A549 (cell line): ENCODE measurements around the gene FASLG. TPM values are rescaled to one million over a fixed set of nuclear protein-coding genes. Genes with fewer than 3 reads are reported as not detected.
A peak's percentile ranks its signal among the peaks of the same experiment; 100 is the strongest.

Experiments used
- ATAC-seq, 2 experiments: fragments of 200-7000 bp in 1 of 2; fragments of >200 bp in 1 of 2; cut with Nextera tagmentation in 1 of 2; cut with Tn5 transposase in 1 of 2; 3 replicates each; pipeline versions ENCODE4 v1.8.0 to v1.9.1; 2018 to 2020; ENCODE audit warnings: mild to moderate bottlenecking in 1 of 2, moderate library complexity in 1 of 2
- CTCF ChIA-PET: fragments of 300-600 bp; sonication (Branson Sonifier 250); formaldehyde crosslinking; extraction: SDS; loops from one replicate; lab custom pipeline; 2021; ENCODE audit warnings: antibody characterized with exemption, inconsistent platforms; lab: Yijun Ruan, JAX
- POLR2A ChIA-PET: fragments of 350-600 bp; formaldehyde crosslinking; extraction: SDS; loops from one replicate; lab custom pipeline; 2021; ENCODE audit warnings: antibody characterized with exemption, inconsistent platforms; lab: Yijun Ruan, JAX
- DNase-seq, 2 experiments: peaks; one replicate each; pipeline versions ENCODE4 v3.0.0 to v3.0.0-alpha.2; 2011 to 2016; ENCODE audit warnings: low read depth in 1 of 2, low spot score in 1 of 2
- FAIRE-seq: peaks from 2 replicates; lab custom pipeline; 2011; peaks lifted over from hg19 to GRCh38; lab: Jason Lieb, UNC
- H3K27ac ChIP-seq, 2 experiments: fragments of >200 bp; sonication (Bioruptor Twin); formaldehyde crosslinking; 3 replicates each; pipeline ENCODE4 v1.5.1; 2016 to 2017
- H3K4me1 ChIP-seq: fragments of >200 bp; sonication (Bioruptor Twin); formaldehyde crosslinking; 3 replicates; pipeline ENCODE4 v1.6.1; 2016
- H3K4me2 ChIP-seq: fragments of >200 bp; sonication (Bioruptor Twin); formaldehyde crosslinking; 3 replicates; pipeline ENCODE4 v1.6.1; 2016
- H3K4me3 ChIP-seq: fragments of >200 bp; sonication (Bioruptor Twin); formaldehyde crosslinking; 3 replicates; pipeline ENCODE4 v1.5.1; 2016
- H3K9me3 ChIP-seq: fragments of >200 bp; sonication (Bioruptor Twin); formaldehyde crosslinking; 3 replicates; pipeline ENCODE4 v1.6.1; 2016
- ATOH8 ChIP-seq: fragments of 250-450 bp; sonication (Bioruptor Pico); IDR thresholded peaks from 2 replicates; pipeline ENCODE4 v1.5.0; 2020; ENCODE audit warnings: low read depth, mild to moderate bottlenecking, moderate library complexity
- BCL3 ChIP-seq: fragments of >200 bp; sonication (Bioruptor Twin); formaldehyde crosslinking; IDR thresholded peaks from 3 replicates; pipeline ENCODE4 v1.6.1; 2016
- BHLHE40 ChIP-seq: IDR thresholded peaks from 2 replicates; pipeline ENCODE4 v1.6.1; 2012; ENCODE audit warnings: low read depth, low read length, inconsistent platforms
- E2F6 ChIP-seq: IDR thresholded peaks from 2 replicates; pipeline ENCODE4 v1.6.1; 2012; ENCODE audit warnings: low read depth, borderline replicate concordance
- EHMT2 ChIP-seq: fragments of 200-600 bp; sonication (generic); IDR thresholded peaks from 2 replicates; pipeline ENCODE4 v1.6.1; 2016; ENCODE audit warnings: antibody characterized with exemption, low read depth, mild to moderate bottlenecking, moderate library complexity
- ELK1 ChIP-seq: fragments of 150-350 bp; IDR thresholded peaks from 2 replicates; pipeline ENCODE4 v1.6.1; 2014; ENCODE audit warnings: low read depth, mild to moderate bottlenecking, low read length
- EP300 ChIP-seq, 2 experiments: fragments of >200 bp; sonication (Bioruptor Twin); formaldehyde crosslinking; IDR thresholded peaks; 2 replicates in 1 of 2; 3 replicates in 1 of 2; pipeline ENCODE4 v1.6.1; 2016 to 2017
- FOXS1 ChIP-seq: fragments of 250-450 bp; sonication (Bioruptor Pico); IDR thresholded peaks from 2 replicates; pipeline ENCODE4 v1.5.0; 2020; ENCODE audit warnings: mild to moderate bottlenecking, moderate library complexity
- HDAC2 ChIP-seq: fragments of 200-600 bp; sonication (generic); IDR thresholded peaks from 2 replicates; pipeline ENCODE4 v1.6.1; 2016
- HEYL ChIP-seq: fragments of 250-450 bp; sonication (Bioruptor Pico); IDR thresholded peaks from 2 replicates; pipeline ENCODE4 v1.8.0; 2021; ENCODE audit warnings: mild to moderate bottlenecking, moderate library complexity
- HMGXB4 ChIP-seq: fragments of 250-450 bp; sonication (Bioruptor Pico); IDR thresholded peaks from 2 replicates; pipeline ENCODE4 v1.5.0; 2021; ENCODE audit warnings: mild to moderate bottlenecking, moderate library complexity, borderline replicate concordance
- HOXA7 ChIP-seq: fragments of 250-450 bp; sonication (Bioruptor Pico); IDR thresholded peaks from 2 replicates; pipeline ENCODE4 v1.5.0; 2020; ENCODE audit warnings: mild to moderate bottlenecking, moderate library complexity
- HOXB5 ChIP-seq: fragments of 250-450 bp; sonication (Bioruptor Pico); IDR thresholded peaks from 2 replicates; pipeline ENCODE4 v1.5.0; 2020; ENCODE audit warnings: mild to moderate bottlenecking, moderate library complexity
- KDM1A ChIP-seq: fragments of 200-600 bp; sonication (generic); IDR thresholded peaks from 2 replicates; pipeline ENCODE4 v1.6.1; 2016; ENCODE audit warnings: low read depth, mild to moderate bottlenecking
- MAFK ChIP-seq: fragments of 450-650 bp; IDR thresholded peaks from 2 replicates; pipeline ENCODE4 v1.6.1; 2014; ENCODE audit not compliant: partially characterized antibody
- MAZ ChIP-seq: fragments of 150-350 bp; IDR thresholded peaks from 2 replicates; pipeline ENCODE4 v1.6.1; 2014; ENCODE audit warnings: antibody characterized with exemption, low read depth, low read length, borderline replicate concordance
- MYC ChIP-seq: IDR thresholded peaks from 2 replicates; pipeline ENCODE4 v1.6.1; 2012; ENCODE audit warnings: mild to moderate bottlenecking, inconsistent platforms, low read length, improper control_type of control experiment, borderline replicate concordance
- NFE2L2 ChIP-seq: fragments of 150-350 bp; conservative IDR thresholded peaks from 2 replicates; pipeline ENCODE4 v1.6.1; 2014; ENCODE audit warnings: low read length
- NR3C1 ChIP-seq: fragments of >200 bp; sonication (Bioruptor Twin); formaldehyde crosslinking; IDR thresholded peaks from 3 replicates; pipeline ENCODE4 v1.6.1; 2017
- PBX3 ChIP-seq: IDR thresholded peaks from 2 replicates; pipeline ENCODE4 v1.6.1; 2012
- POLR2AphosphoS2 ChIP-seq: conservative IDR thresholded peaks from 2 replicates; pipeline ENCODE4 v1.6.1; 2012; ENCODE audit warnings: low read length, improper control_type of control experiment, inconsistent platforms
- RAD21 ChIP-seq, 2 experiments: fragments of >200 bp in 1 of 2; sonication (Bioruptor Twin) in 1 of 2; formaldehyde crosslinking in 1 of 2; IDR thresholded peaks in 1 of 2; conservative IDR thresholded peaks in 1 of 2; 2 replicates in 1 of 2; 3 replicates in 1 of 2; pipeline ENCODE4 v1.6.1; 2012 to 2018; ENCODE audit warnings: inconsistent platforms in 1 of 2
- RARB ChIP-seq: fragments of 250-450 bp; sonication (Bioruptor Pico); IDR thresholded peaks from 2 replicates; pipeline ENCODE4 v1.8.0; 2021; ENCODE audit warnings: mild to moderate bottlenecking, moderate library complexity
- RFX5 ChIP-seq: fragments of 450-650 bp; IDR thresholded peaks from 2 replicates; pipeline ENCODE4 v1.7.1; 2014; ENCODE audit warnings: antibody characterized with exemption, mild to moderate bottlenecking, moderate library complexity
- RNF2 ChIP-seq: fragments of 200-600 bp; sonication (generic); IDR thresholded peaks from 2 replicates; pipeline ENCODE4 v1.6.1; 2016; ENCODE audit warnings: low read depth, mild to moderate bottlenecking, antibody characterized with exemption, moderate library complexity, borderline replicate concordance
- SMC3 ChIP-seq: fragments of >200 bp; sonication (Bioruptor Twin); formaldehyde crosslinking; IDR thresholded peaks from 3 replicates; pipeline ENCODE4 v1.6.1; 2018; ENCODE audit warnings: inconsistent platforms
- WGBS: methylation state at CpG from one replicate; pipeline ENCODE4 v1.1.6; 2017; ENCODE audit errors: missing lambda C conversion rate; 5-methylcytosine and 5-hydroxymethylcytosine counted together
- polyA minus RNA-seq: library from RNA; depleted of rRNA, polyadenylated mRNA; stranded (reverse); fragments of >200 nt; gene quantifications from 2 replicates; pipeline ENCODE4 v1.2.3, GENCODE V29; 2011; rRNA and poly(A)+ RNA removed
- polyA plus RNA-seq, 4 experiments: library from polyadenylated mRNA; depleted of rRNA in 3 of 4; stranded (reverse); fragments of >200 nt; fragmentation: RNase III in 1 of 4; extraction: RNeasy Plus Mini Kit Qiagen cat#74134 plus additional on column Dnase treatment in 1 of 4; gene quantifications; 2 replicates in 3 of 4; 3 replicates in 1 of 4; pipeline ENCODE4 v1.2.3, GENCODE V29; 2011 to 2017

FASLG gene
- not detected in 2 replicates for polyA plus RNA-seq (2011; rRNA removed)
- polyA plus RNA-seq (2012; cell fraction: cytosol; rRNA removed): not detected in 2 replicates
- polyA plus RNA-seq (2012; cell fraction: nucleus; rRNA removed): not detected in 2 replicates
- 0.04 TPM in 1 of 3 replicates, not detected in the others for polyA plus RNA-seq (2017; fragmentation: RNase III; extraction: RNeasy Plus Mini Kit Qiagen cat#74134 plus additional on column Dnase treatment)
- not detected in 2 replicates for polyA minus RNA-seq

- TF ChIP-seq HDAC2 (no peak), NR3C1 (no peak), FOXS1 (CRISPR knock-in tag) (no peak), RNF2 (no peak), EHMT2 (no peak), BCL3 (no peak), HEYL (CRISPR knock-in tag) (no peak), HMGXB4 (CRISPR knock-in tag) (no peak), MYC (no peak), EP300 (IDR thresholded peaks at IDR 0.05) (no peak), ELK1 (no peak), E2F6 (no peak), MAFK (no peak), POLR2AphosphoS2 (no peak), MAZ (no peak)
- TF ChIP-seq, all 56 proteins: peak for 0
- ChIA-PET CTCF (interaction anchor here (0.7 kb wide), 2 partner anchors 17 to 36 kb away, joined by 3 read pairs; no protein-coding TSS in a partner anchor), POLR2A (no interaction called here)
- Histone ChIP-seq H3K9me3 (no peaks in the 10 kb centered on the region), H3K4me1 (peaks cover 18% of the 10 kb centered on the region), H3K4me3 (no peak within 1 kb of the TSS), H3K4me2 (0 out of 3 replicates have a peak within 1 kb of the TSS, but pooled peaks have one; percentile 7), H3K27ac (no peak within 1 kb of the TSS)
- no peak for ATAC-seq
- WGBS: 77% methylated on average over 11 of the region's 11 CpGs
- DNase-seq: no peak
- no peak for FAIRE-seq
Measured at GRCh38 chr1:172658871-172659453, at the start of gene FASLG. TSS of gene FASLG (plus strand) at chr1:172659103. CDS start at chr1:172659202, 99 bp downstream.

- ChIA-PET CTCF (interaction anchor here (0.8 to 5.4 kb wide), 15 partner anchors 10 to 603 kb away, joined by 3 to 49 read pairs (median 4); no protein-coding TSS in a partner anchor), POLR2A (interaction anchor here (1.2 kb wide), 1 partner anchor 77 kb away, joined by 5 read pairs; the partner anchor contains the start of gene SUCO)
- no peak overlapping the region for H3K4me3 ChIP-seq
- H3K27ac ChIP-seq: no peak overlapping the region
- ATAC-seq (peak; percentile 71 to 81; a peak in 4 of 6 replicates), DNase-seq (peak in 1 of 2 experiments; percentile 24), FAIRE-seq (peak; percentile 88)
- no peaks in the 10 kb centered on the region for H3K4me1 ChIP-seq
- H3K4me2 ChIP-seq: no peak overlapping the region
- H3K9me3 ChIP-seq: no peaks in the 10 kb centered on the region
- WGBS: 89% methylated on average over 3 of the region's 3 CpGs
- TF ChIP-seq ATOH8 (CRISPR knock-in tag) (no peak), FOXS1 (CRISPR knock-in tag) (no peak), POLR2AphosphoS2 (no peak), NR3C1 (no peak), HOXA7 (no peak), MYC (no peak), KDM1A (no peak), EP300 (IDR thresholded peaks at IDR 0.05) (no peak), RARB (no peak), PBX3 (no peak), BHLHE40 (no peak), NFE2L2 (no peak), SMC3 (peak; percentile 75), RNF2 (no peak), RAD21 (conservative IDR thresholded peaks at IDR 0.05 in 1 of 2, IDR thresholded peaks at IDR 0.05 in 1 of 2) (peak; percentile 62 to 72), BCL3 (no peak), HOXB5 (CRISPR knock-in tag) (no peak), RFX5 (no peak)
Measured at GRCh38 chr1:172609528-172609927, 49.4 kb upstream of the FASLG start.
